ENCODE results near the gene NPHP4.

Gene NPHP4

GRCh38 chr1:5844442-5844841, 147.8 kb downstream of the NPHP4 start:
- no peak for DNase-seq

GRCh38 chr1:5843521-5844096, 148.6 kb downstream of the NPHP4 start:
- no peak for DNase-seq

- no peak for DNase-seq
Measured at GRCh38 chr1:5842679-5843078, 149.5 kb downstream of the NPHP4 start.

- no peak for DNase-seq
Measured at GRCh38 chr1:5840551-5841001, 151.6 kb downstream of the NPHP4 start.

GRCh38 chr1:5839881-5840550, 152.2 kb downstream of the NPHP4 start:
- no peak for DNase-seq

- DNase-seq: no peak
Measured at GRCh38 chr1:5839161-5839880, 152.9 kb downstream of the NPHP4 start.

- DNase-seq: no peak
Measured at GRCh38 chr1:5837976-5838653, 154.1 kb downstream of the NPHP4 start.

- DNase-seq: no peak
Measured at GRCh38 chr1:5836776-5837440, 155.3 kb downstream of the NPHP4 start.

- no peak for DNase-seq
Measured at GRCh38 chr1:5835179-5835562, 157.1 kb downstream of the NPHP4 start.

- DNase-seq: no peak
Measured at GRCh38 chr1:5834477-5835178, 157.6 kb downstream of the NPHP4 start.

GRCh38 chr1:5833911-5834310, 158.3 kb downstream of the NPHP4 start:
- DNase-seq: no peak

- no peak for DNase-seq
Measured at GRCh38 chr1:5832916-5833895, 159.0 kb downstream of the NPHP4 start.

- DNase-seq: no peak
Measured at GRCh38 chr1:5831600-5832335, 160.5 kb downstream of the NPHP4 start.

GRCh38 chr1:5830771-5831599, 161.2 kb downstream of the NPHP4 start:
- DNase-seq: no peak

GRCh38 chr1:5829414-5829813, 162.8 kb downstream of the NPHP4 start:
- no peak for DNase-seq

GRCh38 chr1:5828308-5828935, 163.8 kb downstream of the NPHP4 start:
- no peak for DNase-seq

GRCh38 chr1:5827516-5827915, 164.7 kb downstream of the NPHP4 start:
- DNase-seq: no peak

- DNase-seq: no peak
Measured at GRCh38 chr1:5826601-5827000, 165.6 kb downstream of the NPHP4 start.

GRCh38 chr1:5822726-5823125, 169.5 kb downstream of the NPHP4 start:
- DNase-seq: no peak
